ENCODE results near the gene BTNL8.

The BTNL8 gene

DNA sequence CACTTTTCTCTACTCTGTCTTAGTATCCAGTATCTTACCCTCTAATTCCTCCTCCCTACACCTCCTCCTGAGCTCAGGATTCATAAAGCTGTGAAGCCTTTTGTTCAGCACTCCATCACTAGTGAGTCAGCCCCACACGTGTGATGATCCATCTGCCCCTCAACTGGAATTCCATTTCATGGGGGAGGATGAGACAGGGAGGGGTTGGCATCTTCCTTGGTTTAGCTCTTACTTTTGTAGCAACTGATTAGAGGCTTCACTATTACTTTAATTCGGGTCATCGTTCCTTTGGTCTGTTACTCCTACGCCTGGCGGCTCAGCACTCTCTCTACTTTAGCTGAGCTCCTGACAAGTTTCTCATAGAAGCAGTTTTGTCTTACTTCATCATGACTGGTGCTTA is 11.8 kb downstream of the BTNL8 start:
- no peaks in the 10 kb centered on the region for H3K79me2 ChIP-seq (ENCODE audit: control insufficient read depth, insufficient read depth, low read length, unreplicated experiment)
- H3K27ac ChIP-seq (ENCODE audit: low read depth, low read length), result no peak overlapping the region
- no peaks in the 10 kb centered on the region for H3K36me3 ChIP-seq (ENCODE audit: insufficient read depth, low read length)
- no peak overlapping the region for H3K4me3 ChIP-seq (ENCODE audit: low read depth, low read length)
- H3K4me1 ChIP-seq (ENCODE audit: control insufficient read depth, insufficient read depth, low read length, unreplicated experiment), result no peaks in the 10 kb centered on the region
- H2AFZ ChIP-seq (ENCODE audit: low read length, unreplicated experiment), result no peak overlapping the region
- peaks cover 5% of the 10 kb centered on the region; the same call in 1 of the 2 replicates for H3K27me3 ChIP-seq (ENCODE audit: insufficient read depth, low read length)

DNA sequence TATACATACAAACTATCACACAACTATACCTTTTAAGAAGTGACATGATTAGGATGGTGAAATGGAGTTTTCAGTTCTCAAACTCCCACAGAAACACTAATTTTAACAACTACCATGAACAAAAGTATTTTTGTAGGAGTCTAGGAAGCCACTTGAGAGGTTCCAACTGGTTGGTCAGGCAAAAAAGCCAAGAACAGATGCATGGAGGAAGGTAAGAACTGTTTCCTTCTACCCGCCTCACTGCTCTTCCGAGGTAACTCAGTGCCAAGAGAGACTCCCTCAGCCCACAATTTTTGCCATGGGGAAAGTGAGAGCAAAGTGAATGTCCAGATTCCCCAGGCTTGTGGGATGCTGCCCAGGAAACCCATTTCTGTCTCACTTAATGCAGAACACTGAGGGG is 15.7 kb downstream of the BTNL8 start:
- Histone ChIP-seq H2AFZ (ENCODE audit: low read length, unreplicated experiment) (no peak overlapping the region), H3K36me3 (ENCODE audit: insufficient read depth, low read length) (no peaks in the 10 kb centered on the region), H3K79me2 (ENCODE audit: control insufficient read depth, insufficient read depth, low read length, unreplicated experiment) (no peaks in the 10 kb centered on the region), H3K4me3 (ENCODE audit: low read depth, low read length) (no peak overlapping the region), H3K4me1 (ENCODE audit: control insufficient read depth, insufficient read depth, low read length, unreplicated experiment) (no peaks in the 10 kb centered on the region), H3K27me3 (ENCODE audit: insufficient read depth, low read length) (peaks cover 8% of the 10 kb centered on the region), H3K27ac (ENCODE audit: low read depth, low read length) (no peak overlapping the region)

DNA sequence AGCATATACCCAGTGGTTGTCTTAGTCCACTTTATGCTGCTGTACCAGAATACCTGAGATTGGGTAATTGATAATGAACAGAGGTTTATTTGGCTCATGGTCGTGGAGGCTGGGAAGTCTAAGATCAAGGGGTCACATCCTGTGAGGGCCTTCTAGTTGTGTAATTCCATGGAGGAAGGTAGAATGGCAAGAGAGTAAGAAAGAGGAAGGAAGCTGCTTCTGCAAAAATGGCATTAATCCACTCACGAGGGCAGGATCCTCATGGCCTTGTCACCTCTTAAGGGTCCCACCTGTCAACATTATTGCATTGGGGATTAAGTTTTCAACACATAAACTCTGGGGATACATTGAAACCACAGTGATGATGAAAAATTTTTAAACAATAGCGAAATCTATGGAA is 17.0 kb downstream of the BTNL8 start:
- Histone ChIP-seq H3K27me3 (ENCODE audit: insufficient read depth, low read length) (peaks cover 14% of the 10 kb centered on the region), H3K4me1 (ENCODE audit: control insufficient read depth, insufficient read depth, low read length, unreplicated experiment) (no peaks in the 10 kb centered on the region), H3K27ac (ENCODE audit: low read depth, low read length) (no peak overlapping the region), H3K36me3 (ENCODE audit: insufficient read depth, low read length) (no peaks in the 10 kb centered on the region), H2AFZ (ENCODE audit: low read length, unreplicated experiment) (no peak overlapping the region), H3K79me2 (ENCODE audit: control insufficient read depth, insufficient read depth, low read length, unreplicated experiment) (no peaks in the 10 kb centered on the region), H3K4me3 (ENCODE audit: low read depth, low read length) (no peak overlapping the region)

DNA sequence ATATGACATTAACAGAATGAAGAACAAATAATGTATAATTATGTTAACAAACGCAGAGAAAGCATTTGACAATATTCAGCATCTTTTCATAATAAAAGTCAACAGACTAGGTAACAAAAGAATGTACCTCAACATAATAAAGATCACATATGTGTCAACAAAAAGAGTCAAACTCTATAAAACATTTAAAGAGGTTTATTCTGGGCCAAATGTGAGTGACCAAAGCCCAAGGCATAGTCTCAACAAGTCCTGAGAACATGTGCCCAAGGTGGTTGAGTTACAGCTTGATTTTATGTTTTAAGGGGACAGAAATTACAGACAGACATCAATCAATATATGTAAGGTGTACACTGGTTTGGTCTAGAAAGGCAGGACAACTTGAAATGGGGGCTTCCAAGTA is 19.4 kb downstream of the BTNL8 start:
- no peaks in the 10 kb centered on the region for H3K36me3 ChIP-seq (ENCODE audit: insufficient read depth, low read length)
- H3K27ac ChIP-seq (ENCODE audit: low read depth, low read length), result no peak overlapping the region

DNA sequence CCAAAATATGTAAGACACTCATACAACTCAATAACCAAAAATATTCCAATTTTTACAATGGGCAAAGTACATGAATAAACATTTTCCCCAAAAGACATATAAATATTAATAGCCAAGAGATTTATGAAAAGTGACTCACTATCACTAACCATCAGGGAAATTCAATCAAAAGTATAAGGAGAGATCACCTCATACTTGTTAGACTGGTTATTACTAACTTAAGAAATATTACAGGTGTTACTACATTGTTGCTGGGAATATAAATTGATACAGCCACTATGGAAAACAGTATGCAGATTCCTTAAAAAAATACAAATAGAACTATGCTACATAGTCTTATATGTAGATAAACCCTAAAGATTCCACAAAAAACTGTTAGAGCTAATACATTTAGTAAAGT is 21.8 kb downstream of the BTNL8 start:
- Histone ChIP-seq H3K27me3 (ENCODE audit: insufficient read depth, low read length) (peaks cover 9% of the 10 kb centered on the region; the same call in 1 of the 2 replicates), H3K4me1 (ENCODE audit: control insufficient read depth, insufficient read depth, low read length, unreplicated experiment) (no peaks in the 10 kb centered on the region), H3K27ac (ENCODE audit: low read depth, low read length) (no peak overlapping the region), H3K79me2 (ENCODE audit: control insufficient read depth, insufficient read depth, low read length, unreplicated experiment) (no peaks in the 10 kb centered on the region), H3K36me3 (ENCODE audit: insufficient read depth, low read length) (no peaks in the 10 kb centered on the region), H3K4me3 (ENCODE audit: low read depth, low read length) (no peak overlapping the region), H2AFZ (ENCODE audit: low read length, unreplicated experiment) (no peak overlapping the region)

More for the DNA sequence above, 19.4 kb downstream of the BTNL8 start:
- no peak overlapping the region for H2AFZ ChIP-seq (ENCODE audit: low read length, unreplicated experiment)
- no peaks in the 10 kb centered on the region for H3K4me1 ChIP-seq (ENCODE audit: control insufficient read depth, insufficient read depth, low read length, unreplicated experiment)
- H3K4me3 ChIP-seq (ENCODE audit: low read depth, low read length), result no peak overlapping the region
- H3K27me3 ChIP-seq (ENCODE audit: insufficient read depth, low read length), result peaks cover 9% of the 10 kb centered on the region; the same call in 1 of the 2 replicates
- no peaks in the 10 kb centered on the region for H3K79me2 ChIP-seq (ENCODE audit: control insufficient read depth, insufficient read depth, low read length, unreplicated experiment)

DNA sequence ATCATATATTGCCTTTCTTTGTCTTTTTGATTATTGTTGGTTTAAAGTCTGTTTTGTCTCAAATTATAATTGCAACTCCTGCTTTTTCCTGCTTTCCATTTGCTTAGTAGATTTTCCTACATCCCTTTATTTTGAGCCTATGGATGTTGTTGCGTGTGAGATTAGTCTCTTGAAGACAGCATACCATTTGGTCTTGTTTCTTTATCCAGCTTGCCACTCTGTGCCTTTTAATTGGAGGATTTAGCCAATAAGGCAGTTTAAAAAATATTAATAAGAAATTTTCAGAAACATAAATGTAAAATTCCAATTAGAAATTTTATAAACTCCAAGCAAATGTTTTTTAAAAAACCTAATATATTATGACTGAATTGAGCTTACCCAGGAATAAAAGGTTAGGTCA is 24.0 kb downstream of the BTNL8 start:
- H2AFZ ChIP-seq (ENCODE audit: low read length, unreplicated experiment), result no peak overlapping the region
- H3K4me1 ChIP-seq (ENCODE audit: control insufficient read depth, insufficient read depth, low read length, unreplicated experiment), result no peaks in the 10 kb centered on the region
- H3K79me2 ChIP-seq (ENCODE audit: control insufficient read depth, insufficient read depth, low read length, unreplicated experiment), result no peaks in the 10 kb centered on the region
- no peak overlapping the region for H3K27ac ChIP-seq (ENCODE audit: low read depth, low read length)
- no peaks in the 10 kb centered on the region for H3K36me3 ChIP-seq (ENCODE audit: insufficient read depth, low read length)
- peaks cover 9% of the 10 kb centered on the region; the same call in 1 of the 2 replicates for H3K27me3 ChIP-seq (ENCODE audit: insufficient read depth, low read length)
- H3K4me3 ChIP-seq (ENCODE audit: low read depth, low read length), result no peak overlapping the region

DNA sequence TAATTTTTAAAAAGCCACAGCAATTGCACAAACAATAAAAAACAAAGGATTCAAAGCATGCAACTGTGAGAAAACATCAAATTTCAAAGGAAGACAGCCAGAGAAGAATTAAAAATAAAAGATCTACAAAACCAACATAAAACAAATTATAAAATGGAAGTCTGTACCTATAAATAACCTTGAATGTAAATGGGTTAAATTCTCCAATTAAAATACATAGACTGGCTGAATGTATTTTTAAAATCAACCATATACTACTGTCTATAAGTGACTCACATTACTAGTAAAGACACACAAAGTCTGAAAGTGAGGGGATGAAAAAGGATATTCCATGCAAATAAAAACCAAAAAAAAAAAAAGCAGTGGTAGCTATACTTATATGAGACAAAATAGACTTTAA is 33.7 kb downstream of the BTNL8 start:
- no peaks in the 10 kb centered on the region for H3K79me2 ChIP-seq (ENCODE audit: control insufficient read depth, insufficient read depth, low read length, unreplicated experiment)
- no peak overlapping the region for H2AFZ ChIP-seq (ENCODE audit: low read length, unreplicated experiment)
- H3K4me1 ChIP-seq (ENCODE audit: control insufficient read depth, insufficient read depth, low read length, unreplicated experiment), result no peaks in the 10 kb centered on the region
- H3K27ac ChIP-seq (ENCODE audit: low read depth, low read length), result no peak overlapping the region
- no peak overlapping the region for H3K4me3 ChIP-seq (ENCODE audit: low read depth, low read length)
- no peaks in the 10 kb centered on the region for H3K27me3 ChIP-seq (ENCODE audit: insufficient read depth, low read length)
- no peaks in the 10 kb centered on the region for H3K36me3 ChIP-seq (ENCODE audit: insufficient read depth, low read length)

DNA sequence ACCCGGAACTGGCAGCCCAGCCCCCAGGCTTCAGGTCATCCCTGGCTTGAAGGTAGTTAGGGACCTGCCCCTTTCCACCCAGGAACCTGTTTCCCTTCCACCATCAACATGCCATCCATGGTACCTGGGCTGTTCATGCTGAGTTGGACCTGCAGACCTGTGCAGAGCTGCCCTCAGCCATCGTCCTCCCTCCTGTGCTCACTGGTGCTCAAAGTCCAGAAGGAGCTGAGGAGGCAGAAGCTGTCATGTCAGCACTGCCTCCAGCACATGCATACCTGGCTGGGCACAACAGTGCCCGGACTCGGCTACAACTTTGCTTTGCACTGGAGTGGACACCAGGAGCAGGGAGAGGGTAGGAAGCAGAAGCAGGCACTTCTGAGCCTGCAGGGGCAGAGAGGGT is 36.2 kb downstream of the BTNL8 start:
- H3K27me3 ChIP-seq (ENCODE audit: insufficient read depth, low read length), result peaks cover 4% of the 10 kb centered on the region; the same call in 1 of the 2 replicates
- H3K27ac ChIP-seq (ENCODE audit: low read depth, low read length), result no peak overlapping the region
- H3K4me3 ChIP-seq (ENCODE audit: low read depth, low read length), result no peak overlapping the region
- no peaks in the 10 kb centered on the region for H3K36me3 ChIP-seq (ENCODE audit: insufficient read depth, low read length)
- no peak overlapping the region for H2AFZ ChIP-seq (ENCODE audit: low read length, unreplicated experiment)
- H3K4me1 ChIP-seq (ENCODE audit: control insufficient read depth, insufficient read depth, low read length, unreplicated experiment), result no peaks in the 10 kb centered on the region
- H3K79me2 ChIP-seq (ENCODE audit: control insufficient read depth, insufficient read depth, low read length, unreplicated experiment), result no peaks in the 10 kb centered on the region

DNA sequence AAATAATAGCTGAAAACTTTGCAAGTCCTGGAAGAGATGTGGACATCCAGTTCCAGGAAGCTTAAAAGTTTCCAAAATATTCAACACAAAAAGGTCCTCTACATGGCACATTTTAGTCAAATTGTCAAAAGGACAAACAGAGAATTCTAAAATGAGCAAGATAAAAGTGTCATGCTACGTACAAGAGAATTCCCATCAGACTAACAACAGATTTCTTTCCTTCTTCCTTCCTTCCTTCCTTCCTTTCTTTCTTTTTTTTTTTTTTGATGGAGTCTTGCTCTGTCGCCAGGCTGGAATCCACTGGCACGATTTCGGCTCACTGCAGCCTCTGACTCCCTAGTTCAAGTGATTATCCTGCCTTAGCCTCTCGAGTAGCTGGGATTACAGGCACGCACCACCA is 39.3 kb downstream of the BTNL8 start:
- H3K27me3 ChIP-seq (ENCODE audit: insufficient read depth, low read length), result peaks cover 8% of the 10 kb centered on the region; the same call in 1 of the 2 replicates
- no peak overlapping the region for H3K4me3 ChIP-seq (ENCODE audit: low read depth, low read length)
- no peak overlapping the region for H2AFZ ChIP-seq (ENCODE audit: low read length, unreplicated experiment)
- H3K36me3 ChIP-seq (ENCODE audit: insufficient read depth, low read length), result no peaks in the 10 kb centered on the region
- no peaks in the 10 kb centered on the region for H3K4me1 ChIP-seq (ENCODE audit: control insufficient read depth, insufficient read depth, low read length, unreplicated experiment)
- H3K79me2 ChIP-seq (ENCODE audit: control insufficient read depth, insufficient read depth, low read length, unreplicated experiment), result no peaks in the 10 kb centered on the region
- H3K27ac ChIP-seq (ENCODE audit: low read depth, low read length), result no peak overlapping the region

DNA sequence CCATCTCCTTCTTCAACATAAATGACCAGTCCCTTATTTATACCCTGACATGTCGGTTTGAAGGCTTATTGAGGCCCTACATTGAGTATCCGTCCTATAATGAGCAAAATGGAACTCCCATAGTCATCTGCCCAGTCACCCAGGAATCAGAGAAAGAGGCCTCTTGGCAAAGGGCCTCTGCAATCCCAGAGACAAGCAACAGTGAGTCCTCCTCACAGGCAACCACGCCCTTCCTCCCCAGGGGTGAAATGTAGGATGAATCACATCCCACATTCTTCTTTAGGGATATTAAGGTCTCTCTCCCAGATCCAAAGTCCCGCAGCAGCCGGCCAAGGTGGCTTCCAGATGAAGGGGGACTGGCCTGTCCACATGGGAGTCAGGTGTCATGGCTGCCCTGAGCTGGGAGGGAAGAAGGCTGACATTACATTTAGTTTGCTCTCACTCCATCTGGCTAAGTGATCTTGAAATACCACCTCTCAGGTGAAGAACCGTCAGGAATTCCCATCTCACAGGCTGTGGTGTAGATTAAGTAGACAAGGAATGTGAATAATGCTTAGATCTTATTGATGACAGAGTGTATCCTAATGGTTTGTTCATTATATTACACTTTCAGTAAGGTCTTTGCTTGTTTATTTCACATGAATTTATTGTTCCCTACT is 51.5 kb downstream of the BTNL8 start:
- no peaks in the 10 kb centered on the region for H3K36me3 ChIP-seq (ENCODE audit: insufficient read depth, low read length)
- H2AFZ ChIP-seq (ENCODE audit: low read length, unreplicated experiment), result no peak overlapping the region
- H3K27ac ChIP-seq (ENCODE audit: low read depth, low read length), result no peak overlapping the region

DNA sequence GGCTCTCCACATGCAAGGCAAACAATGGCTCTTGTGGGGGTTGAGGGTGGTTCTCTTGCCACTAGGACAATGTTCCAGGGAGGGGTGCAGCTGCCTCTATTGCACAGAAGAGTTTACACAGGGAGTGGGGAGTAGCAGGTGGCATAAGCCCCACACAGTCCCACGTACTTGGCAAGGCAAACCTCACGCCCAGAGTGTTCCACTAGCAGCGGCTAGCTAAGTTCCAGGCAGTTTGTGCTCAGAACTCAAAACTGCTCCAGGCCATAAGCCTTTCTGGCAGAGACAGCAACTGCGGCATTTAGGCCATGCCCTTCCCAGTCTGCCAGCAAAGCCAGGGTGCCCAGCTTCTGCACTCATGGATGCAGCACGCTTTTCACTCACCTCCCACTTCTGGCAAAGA is 60.7 kb downstream of the BTNL8 start:
- Histone ChIP-seq H3K27me3 (ENCODE audit: insufficient read depth, low read length) (peaks cover 4% of the 10 kb centered on the region; the same call in 1 of the 2 replicates), H3K4me3 (ENCODE audit: low read depth, low read length) (no peak overlapping the region), H3K79me2 (ENCODE audit: control insufficient read depth, insufficient read depth, low read length, unreplicated experiment) (no peaks in the 10 kb centered on the region), H2AFZ (ENCODE audit: low read length, unreplicated experiment) (no peak overlapping the region), H3K4me1 (ENCODE audit: control insufficient read depth, insufficient read depth, low read length, unreplicated experiment) (no peaks in the 10 kb centered on the region), H3K27ac (ENCODE audit: low read depth, low read length) (no peak overlapping the region), H3K36me3 (ENCODE audit: insufficient read depth, low read length) (no peaks in the 10 kb centered on the region)

More for the DNA sequence above, 51.5 kb downstream of the BTNL8 start:
- Histone ChIP-seq H3K79me2 (ENCODE audit: control insufficient read depth, insufficient read depth, low read length, unreplicated experiment) (no peaks in the 10 kb centered on the region), H3K4me1 (ENCODE audit: control insufficient read depth, insufficient read depth, low read length, unreplicated experiment) (no peaks in the 10 kb centered on the region), H3K4me3 (ENCODE audit: low read depth, low read length) (no peak overlapping the region), H3K27me3 (ENCODE audit: insufficient read depth, low read length) (peaks cover 4% of the 10 kb centered on the region; the same call in 1 of the 2 replicates)
